Ureter (tissue), 1 donor: ENCODE results near the gene ZNF532. TPM values are rescaled to one million over a fixed set of nuclear protein-coding genes. Genes with fewer than 3 reads are reported as not detected.
A peak's percentile ranks its signal among the peaks of the same experiment; 100 is the strongest.

Experiments
- DNase-seq: peaks from one replicate; pipeline ENCODE4 v3.0.0-alpha.2; 2020; ENCODE audit warnings: low spot score
- total RNA-seq: library from RNA; stranded (reverse); gene quantifications from one replicate; pipeline ENCODE4 v1.2.4, GENCODE V29; 2023
- donor health status: DM: yes; HTN: yes; CAD: no.

Gene ZNF532
- total RNA-seq, 1 donor from 2014 or later = 114 TPM

- DNase-seq = no peak
Observed at GRCh38 chr18:58978916-58979315, 114.2 kb downstream of the ZNF532 start.

GRCh38 chr18:58979615-58980014, 114.9 kb downstream of the ZNF532 start:
- DNase-seq = no peak

GRCh38 chr18:58980991-58981390, 116.3 kb downstream of the ZNF532 start:
- no peak for DNase-seq

GRCh38 chr18:58983260-58984155, 118.8 kb downstream of the ZNF532 start:
- DNase-seq = no peak

- no peak for DNase-seq
Observed at GRCh38 chr18:58988600-58988999, 123.9 kb downstream of the ZNF532 start.

GRCh38 chr18:58989184-58989759, 124.6 kb downstream of the ZNF532 start:
- DNase-seq = no peak

- DNase-seq = no peak
Observed at GRCh38 chr18:58990720-58991119, 126.0 kb downstream of the ZNF532 start.

- DNase-seq = no peak
Observed at GRCh38 chr18:58991167-58991798, 126.6 kb downstream of the ZNF532 start.

- DNase-seq = no peak
Observed at GRCh38 chr18:58992301-58993231, 127.9 kb downstream of the ZNF532 start.

GRCh38 chr18:58993260-58993659, 128.6 kb downstream of the ZNF532 start:
- DNase-seq = no peak

GRCh38 chr18:58995663-58996062, 131.0 kb downstream of the ZNF532 start:
- no peak for DNase-seq

GRCh38 chr18:58996131-58996641, 131.5 kb downstream of the ZNF532 start:
- DNase-seq = no peak

- DNase-seq = no peak
Observed at GRCh38 chr18:58996696-58997095, 132.0 kb downstream of the ZNF532 start.

- no peak for DNase-seq
Observed at GRCh38 chr18:58997811-58998337, 133.2 kb downstream of the ZNF532 start.

- DNase-seq = peak; percentile 65
Observed at GRCh38 chr18:58998401-58999203, 133.9 kb downstream of the ZNF532 start.

- DNase-seq = no peak
Observed at GRCh38 chr18:59001166-59001565, 136.5 kb downstream of the ZNF532 start.

- DNase-seq = no peak
Observed at GRCh38 chr18:59001721-59002120, 137.0 kb downstream of the ZNF532 start.

GRCh38 chr18:59002974-59003594, 138.4 kb downstream of the ZNF532 start:
- DNase-seq = no peak

- peak; percentile 57 for DNase-seq
Observed at GRCh38 chr18:59005262-59005661, 140.6 kb downstream of the ZNF532 start.
